Eye (tissue), 1 donor: Measurements from ENCODE around the gene SH3GL1.
A peak's percentile ranks its signal among the peaks of the same experiment; 100 is the strongest.

Source experiments
- DNase-seq: peaks from one replicate; pipeline ENCODE4 v3.0.0-alpha.2; 2015

Gene SH3GL1

DNA sequence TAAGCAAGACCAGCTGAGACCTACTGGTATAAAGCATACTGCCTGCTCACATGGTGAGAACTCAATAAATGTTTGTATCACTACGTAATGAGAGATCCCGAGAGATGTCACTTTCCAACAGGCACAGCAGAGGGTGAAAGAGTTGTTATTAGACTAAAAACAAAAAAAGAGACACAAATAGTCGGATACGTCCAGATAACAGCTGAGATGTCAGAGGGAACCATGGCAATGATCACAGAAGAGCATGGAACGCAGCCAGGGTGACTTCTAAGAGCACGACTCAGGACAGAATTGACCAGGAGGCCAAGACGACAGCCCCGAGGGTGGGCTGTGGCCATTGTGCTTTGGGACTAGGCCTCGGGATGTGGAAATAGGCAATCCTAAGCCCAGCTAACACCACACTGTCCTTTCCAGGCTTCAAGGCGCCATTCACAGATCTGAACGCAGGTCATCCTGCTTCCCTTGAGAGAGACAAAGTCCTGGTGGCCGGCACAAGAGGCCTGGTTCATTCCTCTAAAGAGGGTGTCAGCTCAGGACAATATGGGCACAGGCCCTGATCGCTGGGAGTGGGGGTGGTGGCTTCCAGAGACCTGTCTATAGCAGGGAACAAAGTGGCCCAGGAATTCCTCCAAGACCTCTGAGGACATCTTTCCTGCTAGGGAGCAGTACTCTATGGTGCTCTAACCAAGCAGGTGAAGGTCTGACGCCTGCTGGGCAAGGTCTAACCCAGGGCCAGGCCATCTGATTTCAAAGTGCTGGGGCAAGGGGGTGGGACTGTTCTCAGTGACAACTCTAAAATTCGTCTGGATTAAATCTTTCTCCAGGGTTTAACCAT is 3.2 kb downstream of the SH3GL1 start:
- DNase-seq, result no peak

DNA sequence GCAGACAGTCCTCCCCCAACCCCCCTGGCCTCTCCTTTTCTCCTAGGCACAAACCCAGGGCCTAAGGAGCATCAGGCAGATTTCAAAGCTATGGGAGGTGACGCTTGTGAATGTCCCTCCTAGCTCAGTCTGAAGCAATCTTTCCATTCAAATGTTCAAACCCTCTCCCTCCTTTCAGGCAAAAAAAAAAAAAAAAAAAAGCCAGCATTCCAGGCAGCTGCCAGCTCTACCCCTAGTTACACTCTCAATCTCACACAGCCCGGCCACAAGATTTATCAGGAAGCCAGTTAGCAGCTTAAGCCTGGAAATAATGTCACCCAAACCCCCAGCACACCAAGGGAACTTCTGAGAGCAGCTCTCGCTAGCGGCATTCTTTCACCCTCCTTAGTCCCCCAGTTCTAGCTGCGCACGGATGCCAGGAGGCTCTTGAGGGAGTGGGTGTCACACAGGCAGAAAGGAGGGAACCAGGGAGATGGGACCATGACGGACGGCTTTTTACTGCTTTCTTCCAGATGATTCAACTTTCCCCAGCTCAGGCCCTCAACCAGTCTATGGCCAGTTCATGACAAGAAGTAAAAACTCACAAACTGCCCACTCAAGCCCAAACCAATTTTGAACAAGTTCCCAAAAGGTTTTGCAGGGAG is 6.3 kb downstream of the SH3GL1 start:
- DNase-seq, result peak; percentile 44

DNA sequence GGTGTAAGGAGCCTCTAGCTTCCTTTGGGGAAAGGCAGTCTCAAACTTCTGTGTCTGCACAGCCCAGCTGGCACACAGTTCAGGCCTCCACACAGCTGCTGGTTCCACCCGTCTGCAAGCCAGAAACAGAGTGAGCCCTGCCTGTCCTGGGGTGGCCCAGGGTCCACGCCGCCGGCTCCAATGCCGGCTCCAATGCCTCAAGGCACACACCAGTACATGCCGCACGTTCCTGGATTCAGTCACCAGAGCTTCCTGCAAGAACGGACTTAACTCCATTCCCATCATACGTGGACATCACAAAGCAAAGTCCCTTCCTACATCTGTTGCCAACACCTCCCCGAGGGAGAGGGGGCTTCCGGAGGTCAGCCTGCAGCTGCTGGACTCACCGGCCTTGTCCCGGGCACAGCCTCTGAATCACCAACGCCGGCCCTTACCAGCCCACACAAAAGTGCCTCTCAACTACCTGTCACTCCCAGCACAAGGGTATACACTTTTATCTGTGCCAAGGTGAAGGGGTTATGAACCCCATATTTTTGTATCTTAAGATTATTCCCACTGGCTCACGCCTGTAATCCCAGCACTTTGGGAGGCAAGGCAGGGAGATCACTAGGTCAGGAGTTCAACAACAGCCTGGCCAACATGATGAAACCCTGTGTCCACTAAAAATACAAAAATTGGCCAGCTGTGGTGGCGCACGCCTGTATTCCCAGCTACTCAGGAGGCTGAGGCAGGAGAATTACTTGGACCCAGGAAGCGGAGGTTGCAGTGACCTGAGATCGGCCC is 8.5 kb downstream of the SH3GL1 start:
- DNase-seq, result peak; percentile 39

DNA sequence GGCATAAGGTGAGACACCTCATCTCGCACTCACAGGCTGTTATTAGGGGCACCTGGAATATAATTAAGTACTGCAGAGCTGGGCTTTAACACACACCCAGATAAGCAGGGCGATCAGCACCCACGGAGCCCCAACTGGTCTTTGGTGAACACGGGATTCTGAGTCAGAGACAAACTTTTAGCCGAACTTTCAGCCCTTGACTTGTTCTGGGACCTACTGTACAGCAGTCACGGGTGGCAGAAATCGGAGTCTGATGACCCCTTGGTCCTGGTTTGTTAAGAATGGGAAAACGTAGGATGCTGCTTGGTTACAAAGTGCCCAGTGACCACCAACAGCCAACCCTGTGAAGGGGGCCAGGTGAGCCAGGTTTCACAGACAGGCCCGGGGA is 9.0 kb downstream of the SH3GL1 start:
- no peak for DNase-seq

DNA sequence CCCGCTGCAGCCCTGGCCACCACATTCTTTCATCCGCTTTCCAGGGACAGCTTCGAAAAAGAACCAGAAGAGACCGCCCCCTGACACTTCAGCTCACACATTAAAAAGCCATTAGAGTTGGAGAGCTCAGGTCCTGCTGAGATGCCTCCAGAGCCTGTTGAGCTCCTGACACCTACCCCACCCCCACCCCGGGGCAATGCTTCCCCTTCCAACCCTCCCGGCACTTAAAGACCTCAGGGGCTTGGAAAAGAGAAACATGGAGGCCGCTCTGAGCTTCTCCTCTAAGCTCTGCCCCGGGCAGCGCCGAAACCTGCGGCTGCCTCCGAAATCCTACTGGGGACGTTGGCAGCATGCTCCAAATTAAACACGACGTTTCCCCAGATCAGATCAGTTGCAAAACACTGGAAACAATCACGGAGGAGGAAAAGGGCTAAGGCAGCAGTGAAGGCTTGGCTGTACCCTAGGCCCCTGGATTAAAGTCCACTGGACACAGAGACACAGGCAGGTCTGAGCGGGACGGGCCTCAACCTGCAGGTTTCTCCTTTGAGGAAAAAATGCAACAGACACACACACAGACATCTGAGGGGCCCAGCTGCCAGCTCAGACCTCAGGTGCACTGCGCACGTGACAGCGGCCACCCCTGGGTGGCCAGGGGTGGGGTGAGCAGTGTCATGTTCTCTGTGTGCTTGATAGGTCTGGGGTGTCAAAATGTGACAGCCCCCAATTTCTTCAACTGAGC is 9.6 kb downstream of the SH3GL1 start:
- DNase-seq, result peak; percentile 84

DNA sequence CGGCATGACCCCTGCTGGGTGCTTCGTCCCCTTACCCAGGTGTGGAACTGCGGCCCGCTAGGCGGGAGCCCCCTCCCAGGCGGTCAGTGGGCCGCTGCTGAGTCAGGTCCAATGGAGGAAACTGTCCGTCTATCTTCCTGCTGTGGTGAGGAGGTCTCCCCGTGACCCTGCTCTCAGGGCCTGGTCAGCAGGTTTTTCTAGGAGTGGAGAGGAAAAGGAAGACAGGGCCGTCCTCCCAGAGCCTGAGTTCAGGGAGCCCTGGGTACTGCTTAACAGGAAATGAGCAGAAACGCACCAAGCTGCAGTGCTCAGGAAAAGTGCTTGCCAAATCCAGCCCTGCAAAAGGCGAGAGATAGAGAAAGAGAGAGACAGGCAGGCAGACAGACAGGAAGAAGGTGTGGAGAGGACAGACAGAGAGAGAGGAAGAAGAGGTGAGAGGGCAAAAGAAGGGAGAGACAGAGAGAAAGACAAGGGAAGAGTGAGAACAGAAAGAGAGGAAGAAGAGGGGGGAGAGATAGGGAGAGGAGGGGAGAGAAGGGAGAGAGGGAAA is 10.3 kb downstream of the SH3GL1 start:
- no peak for DNase-seq

DNA sequence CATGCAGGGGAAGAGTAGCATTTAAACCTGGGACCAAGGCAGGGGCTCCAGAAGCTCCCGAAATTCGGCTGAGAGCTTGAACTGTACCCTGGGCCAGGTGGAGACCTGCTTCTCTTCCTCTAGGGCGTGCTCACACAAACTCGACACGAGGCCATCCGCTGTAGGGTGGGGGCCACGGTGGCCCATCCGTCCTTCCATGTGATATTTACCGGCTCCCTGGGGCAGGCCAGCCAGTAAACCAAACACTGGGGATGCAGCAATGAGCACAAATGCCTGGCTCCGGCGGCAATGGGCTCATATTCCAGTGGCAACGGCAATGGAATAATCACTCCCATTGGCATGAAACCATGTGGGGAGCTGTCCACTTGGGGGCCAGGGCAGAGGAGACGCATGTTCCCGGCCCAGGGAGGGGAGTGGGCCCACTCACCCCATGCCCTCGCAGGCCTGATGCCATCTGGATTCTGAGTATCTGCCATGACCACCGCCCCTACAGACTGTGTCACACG is 10.8 kb downstream of the SH3GL1 start:
- DNase-seq, result no peak

DNA sequence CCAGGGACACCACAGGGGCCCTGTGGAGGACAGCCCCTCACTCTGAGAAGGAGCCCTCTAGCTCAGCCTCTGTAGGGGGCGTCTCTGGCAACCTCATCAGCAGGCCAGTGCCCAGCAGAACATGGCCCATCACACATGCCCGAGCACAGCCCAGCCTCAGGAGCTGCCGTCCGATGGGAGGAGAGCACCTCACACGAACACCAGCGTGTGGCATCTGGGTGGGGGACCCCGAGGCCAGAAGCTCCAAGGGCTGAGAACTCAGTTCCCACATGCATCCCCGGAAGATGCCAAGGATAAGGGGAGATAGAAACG is 11.3 kb downstream of the SH3GL1 start:
- DNase-seq, result no peak

DNA sequence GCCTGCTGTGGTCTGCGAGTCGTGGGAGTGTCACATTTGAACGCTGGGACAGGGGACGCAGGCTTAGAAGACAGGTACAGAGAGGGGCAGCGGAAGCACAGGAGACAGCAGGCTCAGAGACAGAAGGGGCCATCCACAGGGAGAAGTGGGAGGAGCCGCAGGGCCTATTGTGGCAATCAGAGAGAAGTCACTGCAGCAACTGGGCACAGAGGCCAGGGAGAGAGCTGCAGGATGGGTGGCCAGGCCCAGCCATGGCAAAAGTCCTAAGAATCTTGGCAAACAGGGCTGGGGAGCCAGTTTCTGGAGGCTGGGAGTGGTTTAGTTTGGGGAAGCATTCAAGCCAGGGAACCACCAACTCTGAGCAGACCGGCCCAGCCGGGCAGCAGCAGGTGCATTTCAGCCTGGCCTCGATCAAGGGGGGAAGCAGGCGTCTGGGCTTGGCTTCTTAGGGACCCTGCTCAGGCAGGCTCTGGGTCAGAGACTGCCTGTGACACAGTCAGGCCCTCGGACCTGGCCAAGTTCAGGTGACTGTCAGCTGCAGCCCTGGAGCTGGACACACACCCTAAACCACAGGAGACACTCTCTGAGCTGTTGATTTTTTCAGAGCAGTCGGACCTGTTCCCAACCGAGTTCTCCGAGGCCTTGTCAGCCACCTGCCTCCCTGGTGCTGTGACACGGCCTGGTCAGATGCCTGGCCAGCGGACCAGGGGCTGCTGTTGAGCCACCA is 11.8 kb downstream of the SH3GL1 start:
- peak; percentile 61 for DNase-seq

DNA sequence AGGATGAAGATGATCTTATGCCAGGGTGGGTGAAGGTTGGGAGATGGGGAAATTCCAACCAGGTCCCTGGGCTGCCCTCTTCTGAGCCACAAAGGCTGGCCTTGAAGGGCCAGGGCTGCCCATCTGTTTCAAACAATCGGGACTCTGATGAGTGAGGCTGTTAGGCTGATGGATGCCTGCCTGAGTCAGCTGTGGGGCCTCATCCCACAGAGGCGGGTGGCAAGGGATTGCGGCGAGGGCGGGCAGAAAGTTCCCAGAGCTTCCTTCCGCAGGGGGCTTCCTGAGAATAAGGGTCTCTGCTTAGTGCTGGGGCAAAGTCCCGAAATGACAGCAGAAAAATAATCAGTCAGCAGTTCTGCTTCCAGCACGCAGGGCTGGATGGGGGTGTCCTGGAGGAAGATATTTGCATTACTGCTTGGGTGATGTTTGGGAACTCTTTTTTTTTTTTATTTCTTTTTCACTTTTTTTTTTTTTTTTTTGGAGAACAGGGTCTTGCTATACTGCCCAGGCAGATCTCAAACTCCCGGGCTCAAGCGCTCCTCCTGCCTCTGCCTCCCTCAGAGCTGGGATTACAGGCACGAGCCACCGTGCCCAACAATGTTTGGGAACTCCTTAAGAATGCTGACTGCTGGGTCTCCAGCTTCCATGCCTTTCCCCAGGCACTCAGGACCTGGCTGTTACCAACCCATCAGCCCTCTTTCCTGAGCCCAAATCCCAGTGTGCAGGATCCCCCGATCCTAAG is 14.1 kb downstream of the SH3GL1 start:
- DNase-seq, result no peak

DNA sequence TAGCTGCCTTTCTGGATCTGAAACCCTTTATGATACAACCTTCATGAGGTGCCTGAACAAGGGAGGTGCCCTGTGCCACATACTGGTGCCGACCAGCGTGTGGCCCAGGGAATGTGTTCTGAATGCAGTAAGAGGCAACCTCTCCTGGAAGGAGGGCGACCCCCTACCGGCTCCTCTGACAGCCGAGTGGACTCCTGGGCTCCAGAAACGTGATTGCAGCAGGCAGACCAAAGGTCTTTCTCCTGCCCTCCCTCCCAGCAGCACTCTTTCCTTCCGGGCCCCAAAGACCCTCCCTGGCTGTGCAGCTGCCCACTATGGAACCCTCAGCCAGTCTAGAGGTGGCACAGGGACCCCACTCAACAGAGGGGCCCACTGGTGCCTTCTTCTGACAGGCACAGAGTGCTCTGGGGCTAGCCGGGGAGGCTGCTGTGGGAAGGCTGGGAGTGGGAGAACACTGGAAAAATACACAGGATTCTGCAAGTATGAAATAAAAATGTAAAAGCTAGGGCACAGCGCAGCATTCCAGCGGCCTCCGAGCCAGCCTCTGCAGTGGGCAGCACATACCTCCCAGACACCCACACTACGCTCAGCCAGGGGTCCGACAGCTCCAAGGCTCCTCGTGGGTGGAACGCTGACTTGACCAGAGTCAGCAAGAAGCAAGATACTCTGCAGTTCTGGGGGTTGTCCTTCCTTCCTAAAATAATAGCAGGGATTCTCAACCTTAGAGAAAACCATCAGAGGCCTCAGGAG is 14.9 kb downstream of the SH3GL1 start:
- DNase-seq, result no peak

DNA sequence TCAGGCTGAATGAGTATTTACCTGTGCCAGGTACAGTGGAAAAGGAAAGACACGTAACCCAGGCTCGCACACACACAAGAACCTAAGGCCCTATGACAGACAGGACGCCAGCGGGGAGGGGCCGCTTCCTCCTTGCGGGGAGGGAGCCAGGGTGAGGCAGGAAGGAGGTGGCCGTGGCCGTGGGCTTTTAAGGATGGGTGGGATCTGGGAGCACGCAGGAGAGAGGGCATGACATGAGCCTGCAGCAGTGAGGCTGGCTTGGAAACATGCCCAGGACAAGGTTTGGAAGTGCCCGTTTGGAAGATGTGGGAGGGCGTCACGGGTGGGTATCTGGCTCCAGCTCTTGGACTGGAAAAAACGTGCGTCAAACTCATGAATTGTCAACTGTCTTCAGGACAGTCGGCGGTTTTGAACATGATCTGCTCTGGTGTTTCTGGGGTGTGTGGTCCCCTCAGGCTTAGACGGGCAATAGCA is 20.1 kb downstream of the SH3GL1 start:
- DNase-seq, result peak; percentile 31

DNA sequence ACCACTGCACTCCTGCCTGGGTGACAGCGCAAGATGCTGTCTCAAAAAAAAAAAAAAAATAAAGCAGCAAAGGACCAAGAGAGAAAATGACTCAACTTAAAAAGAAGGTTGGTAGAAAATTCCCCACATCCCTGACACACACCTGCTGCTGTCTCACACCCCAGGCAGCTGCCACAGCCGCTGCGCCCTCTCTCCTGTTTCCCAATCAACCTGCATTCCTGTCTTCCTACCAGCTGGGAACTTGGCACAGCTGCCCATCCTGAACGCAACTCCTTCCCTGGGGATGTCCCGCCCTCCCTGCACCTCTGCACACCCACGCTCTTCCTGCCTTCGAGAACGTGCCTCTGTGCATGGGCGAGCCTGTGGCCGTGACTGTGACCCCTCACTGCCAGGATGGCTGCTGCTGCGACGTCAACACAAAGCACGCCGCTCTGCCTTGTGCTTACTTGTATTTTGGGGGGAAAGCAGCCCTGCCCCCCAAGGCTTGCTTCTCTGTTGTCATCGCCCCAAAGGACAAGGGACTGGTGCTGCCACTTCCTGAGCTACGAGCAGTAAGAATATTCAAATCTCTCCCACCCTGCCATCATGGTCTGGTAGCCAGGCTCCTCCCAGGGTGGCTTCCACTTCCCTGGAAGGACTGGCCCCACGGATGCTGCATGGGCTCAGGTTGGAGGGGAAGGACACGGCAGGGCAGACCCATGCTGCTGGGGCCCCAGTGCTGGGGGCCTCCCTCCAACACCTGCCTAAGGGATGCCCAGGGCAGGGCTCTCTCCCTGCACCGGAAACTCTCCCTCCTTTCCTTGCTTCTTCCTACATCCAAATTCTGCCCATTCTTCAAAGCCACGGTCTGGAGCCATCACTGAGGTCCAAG is 20.7 kb downstream of the SH3GL1 start:
- DNase-seq, result peak; percentile 26

DNA sequence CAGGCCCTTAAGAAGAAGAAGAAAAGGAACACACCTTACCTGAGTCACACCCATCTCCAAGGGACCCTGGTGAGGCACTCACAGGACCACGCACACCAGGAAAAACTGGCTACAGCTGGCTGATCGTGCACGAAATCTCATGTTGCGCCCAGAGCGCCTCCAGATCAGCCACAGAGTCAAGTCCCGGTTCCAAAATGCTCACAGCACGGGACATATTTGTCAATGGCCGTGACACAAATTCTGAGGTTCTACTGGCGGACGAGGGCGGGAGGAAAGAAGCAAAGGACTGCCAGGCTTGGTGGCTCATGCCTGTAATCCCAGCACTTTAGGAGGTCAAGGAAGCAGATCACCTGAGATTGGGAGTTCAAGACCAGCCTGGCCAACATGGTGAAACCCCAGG is 21.5 kb downstream of the SH3GL1 start:
- no peak for DNase-seq

DNA sequence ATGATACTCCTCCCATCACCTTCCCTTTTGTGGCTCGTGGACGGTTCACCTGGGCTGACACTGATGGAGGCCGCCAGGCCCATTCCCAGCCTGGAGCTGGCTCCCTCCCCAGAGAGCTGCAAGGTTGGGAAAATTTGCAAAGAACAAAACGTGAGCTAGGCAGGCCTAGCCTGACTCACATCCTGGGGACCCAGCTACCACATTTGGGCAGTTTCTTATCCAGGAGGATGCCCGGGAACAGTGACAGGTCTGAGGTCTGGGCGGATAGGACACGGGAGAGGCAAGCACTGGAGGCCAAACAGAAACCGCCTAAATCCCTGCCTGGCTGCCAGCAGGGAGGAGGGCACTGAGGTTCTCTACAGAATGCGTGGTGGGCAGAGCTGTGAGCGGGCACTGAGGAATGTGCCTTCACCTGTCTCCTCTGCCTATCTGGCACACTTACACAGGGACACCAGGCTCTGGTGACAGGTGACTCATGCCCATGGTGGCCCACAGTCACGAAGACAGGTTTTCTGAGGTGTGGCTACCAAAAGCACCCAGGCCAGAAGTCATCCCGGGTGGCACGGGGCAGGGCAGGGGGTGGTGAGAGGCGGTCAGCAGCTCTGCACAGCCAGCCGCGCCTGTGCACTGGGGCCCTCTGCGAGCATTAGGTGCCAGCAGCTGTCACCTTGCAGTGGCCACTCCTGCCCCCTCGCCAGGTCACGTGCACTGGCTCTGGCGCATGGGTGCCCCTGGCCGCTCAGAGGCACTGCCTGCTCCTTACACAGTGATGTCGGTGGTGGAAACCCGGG is 23.2 kb downstream of the SH3GL1 start:
- DNase-seq, result no peak

DNA sequence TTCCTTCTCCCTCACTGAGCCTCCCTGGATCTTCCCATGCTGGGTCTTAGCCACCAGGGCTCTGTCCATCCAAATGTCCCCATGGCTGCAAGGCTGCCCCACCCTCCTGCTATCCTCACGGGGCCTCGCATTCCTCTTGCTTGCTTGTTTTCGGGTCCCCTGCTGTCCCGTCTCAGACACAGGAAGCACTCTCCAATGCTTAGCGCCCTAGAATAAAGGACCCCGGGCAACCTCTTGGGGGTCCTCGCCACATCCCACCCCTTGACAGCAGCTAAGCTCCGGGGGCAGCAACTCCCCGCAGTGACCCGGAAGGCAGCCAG is 23.7 kb downstream of the SH3GL1 start:
- DNase-seq, result peak; percentile 1

DNA sequence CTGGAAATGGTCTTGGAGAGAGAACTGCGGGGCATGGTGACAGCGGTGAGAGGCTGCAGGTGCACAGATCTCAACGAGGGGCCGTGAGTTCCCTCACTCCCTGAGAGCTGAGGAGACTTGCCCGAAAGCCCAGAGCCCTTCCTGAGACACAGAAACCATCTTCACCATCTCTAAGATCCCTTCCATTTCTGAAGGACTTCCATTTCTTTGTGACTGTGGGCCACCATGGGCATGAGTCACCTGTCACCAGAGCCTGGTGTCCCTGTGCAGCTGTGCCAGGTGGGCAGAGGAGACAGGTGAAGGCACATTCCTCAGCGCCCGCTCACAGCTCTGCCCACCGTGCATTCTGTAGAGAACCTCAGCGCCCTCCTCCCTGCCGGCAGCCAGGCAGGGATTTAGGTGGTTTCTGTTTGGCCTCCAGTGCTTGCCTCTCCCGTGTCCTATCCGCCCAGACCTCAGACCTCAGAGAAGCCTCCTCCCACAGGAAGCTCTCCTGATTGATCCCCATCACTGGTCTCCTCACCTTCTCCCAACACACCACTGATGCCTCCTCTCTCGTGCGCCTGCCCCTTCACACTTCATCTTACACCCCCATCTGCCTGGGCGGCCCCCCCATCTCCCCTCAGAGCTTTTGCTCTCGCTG is 24.2 kb downstream of the SH3GL1 start:
- no peak for DNase-seq
